GM23338 (cell line): ENCODE data around the gene SUN3.

ENCODE experiments used
- CREB1 ChIP-seq: fragments of 250-450 bp; sonication (Bioruptor Pico); IDR thresholded peaks from 2 replicates; pipeline ENCODE4 v1.5.0; 2020; ENCODE audit warnings: low read depth, mild to moderate bottlenecking, moderate library complexity
- EZH2 ChIP-seq: fragments of 200-600 bp; sonication (generic); IDR thresholded peaks from one replicate; pipeline ENCODE4 v1.8.0; 2017; ENCODE audit warnings: antibody characterized with exemption, mild to moderate bottlenecking, low read depth; ENCODE audit not compliant: unreplicated experiment
- EZH2phosphoT487 ChIP-seq: fragments of 200-600 bp; sonication (generic); IDR thresholded peaks from one replicate; pipeline ENCODE4 v1.8.1; 2018; ENCODE audit warnings: antibody characterized with exemption; ENCODE audit not compliant: unreplicated experiment
- POLR2AphosphoS5 ChIP-seq: IDR thresholded peaks from 2 replicates; pipeline ENCODE4 v1.6.1; 2016; ENCODE audit warnings: antibody characterized with exemption, low read depth
- STAT1 ChIP-seq: IDR thresholded peaks from one replicate; pipeline ENCODE4 v1.6.1; 2016; ENCODE audit warnings: antibody characterized with exemption; ENCODE audit not compliant: unreplicated experiment
- ZNF331 ChIP-seq: fragments of 250-450 bp; sonication (Bioruptor Pico); IDR thresholded peaks from 2 replicates; pipeline ENCODE4 v1.5.0; 2020; ENCODE audit warnings: low read depth, mild to moderate bottlenecking, moderate library complexity
- TF ChIP-seq, protein P1 (sequence below), 2 experiments: fragments of 200-600 bp in 1 of 2; sonication (generic) in 1 of 2; conservative IDR thresholded peaks; 2 replicates each; pipeline versions ENCODE4 v1.5.1 to v1.6.1; 2016 to 2017; ENCODE audit warnings: antibody characterized with exemption in 2 of 2, low read depth in 2 of 2, mild to moderate bottlenecking in 2 of 2, moderate library complexity in 1 of 2
- TF ChIP-seq, protein P2 (sequence below): IDR thresholded peaks from one replicate; pipeline ENCODE4 v1.6.1; 2018; ENCODE audit warnings: antibody characterized with exemption; ENCODE audit not compliant: unreplicated experiment
- TF ChIP-seq, protein P3 (sequence below): IDR thresholded peaks from 2 replicates; pipeline ENCODE4 v1.6.1; 2016; ENCODE audit warnings: antibody characterized with exemption
- TF ChIP-seq, protein P4 (sequence below): fragments of 250-450 bp; sonication (Bioruptor Pico); IDR thresholded peaks from 2 replicates; pipeline ENCODE4 v1.5.0; 2020; ENCODE audit warnings: mild to moderate bottlenecking, moderate library complexity

DNA sequence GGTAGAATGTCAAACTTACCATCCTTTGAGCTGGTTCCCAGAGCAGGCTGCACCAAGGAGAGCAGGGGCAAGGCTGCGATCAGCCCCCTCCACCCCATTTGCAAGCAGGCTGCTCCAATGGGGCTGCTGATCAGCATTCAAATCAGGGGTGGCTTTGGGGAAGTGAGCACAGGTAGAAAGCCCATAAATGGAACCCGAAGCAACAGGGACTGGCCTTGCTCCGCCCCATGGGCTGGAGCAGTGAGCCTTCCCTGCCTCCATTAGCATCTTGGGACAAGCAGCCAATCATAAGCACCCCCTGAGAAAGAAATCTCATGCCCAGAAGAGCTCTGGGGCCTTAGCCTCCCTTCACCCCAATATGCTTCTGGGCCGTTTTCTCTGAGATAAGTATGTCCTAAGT, 76.7 kb downstream of the SUN3 start:
- TF ChIP-seq, protein P1, sequence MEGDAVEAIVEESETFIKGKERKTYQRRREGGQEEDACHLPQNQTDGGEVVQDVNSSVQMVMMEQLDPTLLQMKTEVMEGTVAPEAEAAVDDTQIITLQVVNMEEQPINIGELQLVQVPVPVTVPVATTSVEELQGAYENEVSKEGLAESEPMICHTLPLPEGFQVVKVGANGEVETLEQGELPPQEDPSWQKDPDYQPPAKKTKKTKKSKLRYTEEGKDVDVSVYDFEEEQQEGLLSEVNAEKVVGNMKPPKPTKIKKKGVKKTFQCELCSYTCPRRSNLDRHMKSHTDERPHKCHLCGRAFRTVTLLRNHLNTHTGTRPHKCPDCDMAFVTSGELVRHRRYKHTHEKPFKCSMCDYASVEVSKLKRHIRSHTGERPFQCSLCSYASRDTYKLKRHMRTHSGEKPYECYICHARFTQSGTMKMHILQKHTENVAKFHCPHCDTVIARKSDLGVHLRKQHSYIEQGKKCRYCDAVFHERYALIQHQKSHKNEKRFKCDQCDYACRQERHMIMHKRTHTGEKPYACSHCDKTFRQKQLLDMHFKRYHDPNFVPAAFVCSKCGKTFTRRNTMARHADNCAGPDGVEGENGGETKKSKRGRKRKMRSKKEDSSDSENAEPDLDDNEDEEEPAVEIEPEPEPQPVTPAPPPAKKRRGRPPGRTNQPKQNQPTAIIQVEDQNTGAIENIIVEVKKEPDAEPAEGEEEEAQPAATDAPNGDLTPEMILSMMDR (conservative IDR thresholded peaks at IDR 0.05; ENCODE audit: low read depth in 2 of 2): no peak
- no peak for TF ChIP-seq POLR2AphosphoS5
- no peak for TF ChIP-seq EZH2
- TF ChIP-seq EZH2phosphoT487: no peak
- TF ChIP-seq CREB1 (CRISPR knock-in tag): no peak
- TF ChIP-seq, protein P2, sequence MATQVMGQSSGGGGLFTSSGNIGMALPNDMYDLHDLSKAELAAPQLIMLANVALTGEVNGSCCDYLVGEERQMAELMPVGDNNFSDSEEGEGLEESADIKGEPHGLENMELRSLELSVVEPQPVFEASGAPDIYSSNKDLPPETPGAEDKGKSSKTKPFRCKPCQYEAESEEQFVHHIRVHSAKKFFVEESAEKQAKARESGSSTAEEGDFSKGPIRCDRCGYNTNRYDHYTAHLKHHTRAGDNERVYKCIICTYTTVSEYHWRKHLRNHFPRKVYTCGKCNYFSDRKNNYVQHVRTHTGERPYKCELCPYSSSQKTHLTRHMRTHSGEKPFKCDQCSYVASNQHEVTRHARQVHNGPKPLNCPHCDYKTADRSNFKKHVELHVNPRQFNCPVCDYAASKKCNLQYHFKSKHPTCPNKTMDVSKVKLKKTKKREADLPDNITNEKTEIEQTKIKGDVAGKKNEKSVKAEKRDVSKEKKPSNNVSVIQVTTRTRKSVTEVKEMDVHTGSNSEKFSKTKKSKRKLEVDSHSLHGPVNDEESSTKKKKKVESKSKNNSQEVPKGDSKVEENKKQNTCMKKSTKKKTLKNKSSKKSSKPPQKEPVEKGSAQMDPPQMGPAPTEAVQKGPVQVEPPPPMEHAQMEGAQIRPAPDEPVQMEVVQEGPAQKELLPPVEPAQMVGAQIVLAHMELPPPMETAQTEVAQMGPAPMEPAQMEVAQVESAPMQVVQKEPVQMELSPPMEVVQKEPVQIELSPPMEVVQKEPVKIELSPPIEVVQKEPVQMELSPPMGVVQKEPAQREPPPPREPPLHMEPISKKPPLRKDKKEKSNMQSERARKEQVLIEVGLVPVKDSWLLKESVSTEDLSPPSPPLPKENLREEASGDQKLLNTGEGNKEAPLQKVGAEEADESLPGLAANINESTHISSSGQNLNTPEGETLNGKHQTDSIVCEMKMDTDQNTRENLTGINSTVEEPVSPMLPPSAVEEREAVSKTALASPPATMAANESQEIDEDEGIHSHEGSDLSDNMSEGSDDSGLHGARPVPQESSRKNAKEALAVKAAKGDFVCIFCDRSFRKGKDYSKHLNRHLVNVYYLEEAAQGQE: no peak
- TF ChIP-seq, protein P3, sequence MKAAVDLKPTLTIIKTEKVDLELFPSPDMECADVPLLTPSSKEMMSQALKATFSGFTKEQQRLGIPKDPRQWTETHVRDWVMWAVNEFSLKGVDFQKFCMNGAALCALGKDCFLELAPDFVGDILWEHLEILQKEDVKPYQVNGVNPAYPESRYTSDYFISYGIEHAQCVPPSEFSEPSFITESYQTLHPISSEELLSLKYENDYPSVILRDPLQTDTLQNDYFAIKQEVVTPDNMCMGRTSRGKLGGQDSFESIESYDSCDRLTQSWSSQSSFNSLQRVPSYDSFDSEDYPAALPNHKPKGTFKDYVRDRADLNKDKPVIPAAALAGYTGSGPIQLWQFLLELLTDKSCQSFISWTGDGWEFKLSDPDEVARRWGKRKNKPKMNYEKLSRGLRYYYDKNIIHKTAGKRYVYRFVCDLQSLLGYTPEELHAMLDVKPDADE: no peak
- TF ChIP-seq, protein P4, sequence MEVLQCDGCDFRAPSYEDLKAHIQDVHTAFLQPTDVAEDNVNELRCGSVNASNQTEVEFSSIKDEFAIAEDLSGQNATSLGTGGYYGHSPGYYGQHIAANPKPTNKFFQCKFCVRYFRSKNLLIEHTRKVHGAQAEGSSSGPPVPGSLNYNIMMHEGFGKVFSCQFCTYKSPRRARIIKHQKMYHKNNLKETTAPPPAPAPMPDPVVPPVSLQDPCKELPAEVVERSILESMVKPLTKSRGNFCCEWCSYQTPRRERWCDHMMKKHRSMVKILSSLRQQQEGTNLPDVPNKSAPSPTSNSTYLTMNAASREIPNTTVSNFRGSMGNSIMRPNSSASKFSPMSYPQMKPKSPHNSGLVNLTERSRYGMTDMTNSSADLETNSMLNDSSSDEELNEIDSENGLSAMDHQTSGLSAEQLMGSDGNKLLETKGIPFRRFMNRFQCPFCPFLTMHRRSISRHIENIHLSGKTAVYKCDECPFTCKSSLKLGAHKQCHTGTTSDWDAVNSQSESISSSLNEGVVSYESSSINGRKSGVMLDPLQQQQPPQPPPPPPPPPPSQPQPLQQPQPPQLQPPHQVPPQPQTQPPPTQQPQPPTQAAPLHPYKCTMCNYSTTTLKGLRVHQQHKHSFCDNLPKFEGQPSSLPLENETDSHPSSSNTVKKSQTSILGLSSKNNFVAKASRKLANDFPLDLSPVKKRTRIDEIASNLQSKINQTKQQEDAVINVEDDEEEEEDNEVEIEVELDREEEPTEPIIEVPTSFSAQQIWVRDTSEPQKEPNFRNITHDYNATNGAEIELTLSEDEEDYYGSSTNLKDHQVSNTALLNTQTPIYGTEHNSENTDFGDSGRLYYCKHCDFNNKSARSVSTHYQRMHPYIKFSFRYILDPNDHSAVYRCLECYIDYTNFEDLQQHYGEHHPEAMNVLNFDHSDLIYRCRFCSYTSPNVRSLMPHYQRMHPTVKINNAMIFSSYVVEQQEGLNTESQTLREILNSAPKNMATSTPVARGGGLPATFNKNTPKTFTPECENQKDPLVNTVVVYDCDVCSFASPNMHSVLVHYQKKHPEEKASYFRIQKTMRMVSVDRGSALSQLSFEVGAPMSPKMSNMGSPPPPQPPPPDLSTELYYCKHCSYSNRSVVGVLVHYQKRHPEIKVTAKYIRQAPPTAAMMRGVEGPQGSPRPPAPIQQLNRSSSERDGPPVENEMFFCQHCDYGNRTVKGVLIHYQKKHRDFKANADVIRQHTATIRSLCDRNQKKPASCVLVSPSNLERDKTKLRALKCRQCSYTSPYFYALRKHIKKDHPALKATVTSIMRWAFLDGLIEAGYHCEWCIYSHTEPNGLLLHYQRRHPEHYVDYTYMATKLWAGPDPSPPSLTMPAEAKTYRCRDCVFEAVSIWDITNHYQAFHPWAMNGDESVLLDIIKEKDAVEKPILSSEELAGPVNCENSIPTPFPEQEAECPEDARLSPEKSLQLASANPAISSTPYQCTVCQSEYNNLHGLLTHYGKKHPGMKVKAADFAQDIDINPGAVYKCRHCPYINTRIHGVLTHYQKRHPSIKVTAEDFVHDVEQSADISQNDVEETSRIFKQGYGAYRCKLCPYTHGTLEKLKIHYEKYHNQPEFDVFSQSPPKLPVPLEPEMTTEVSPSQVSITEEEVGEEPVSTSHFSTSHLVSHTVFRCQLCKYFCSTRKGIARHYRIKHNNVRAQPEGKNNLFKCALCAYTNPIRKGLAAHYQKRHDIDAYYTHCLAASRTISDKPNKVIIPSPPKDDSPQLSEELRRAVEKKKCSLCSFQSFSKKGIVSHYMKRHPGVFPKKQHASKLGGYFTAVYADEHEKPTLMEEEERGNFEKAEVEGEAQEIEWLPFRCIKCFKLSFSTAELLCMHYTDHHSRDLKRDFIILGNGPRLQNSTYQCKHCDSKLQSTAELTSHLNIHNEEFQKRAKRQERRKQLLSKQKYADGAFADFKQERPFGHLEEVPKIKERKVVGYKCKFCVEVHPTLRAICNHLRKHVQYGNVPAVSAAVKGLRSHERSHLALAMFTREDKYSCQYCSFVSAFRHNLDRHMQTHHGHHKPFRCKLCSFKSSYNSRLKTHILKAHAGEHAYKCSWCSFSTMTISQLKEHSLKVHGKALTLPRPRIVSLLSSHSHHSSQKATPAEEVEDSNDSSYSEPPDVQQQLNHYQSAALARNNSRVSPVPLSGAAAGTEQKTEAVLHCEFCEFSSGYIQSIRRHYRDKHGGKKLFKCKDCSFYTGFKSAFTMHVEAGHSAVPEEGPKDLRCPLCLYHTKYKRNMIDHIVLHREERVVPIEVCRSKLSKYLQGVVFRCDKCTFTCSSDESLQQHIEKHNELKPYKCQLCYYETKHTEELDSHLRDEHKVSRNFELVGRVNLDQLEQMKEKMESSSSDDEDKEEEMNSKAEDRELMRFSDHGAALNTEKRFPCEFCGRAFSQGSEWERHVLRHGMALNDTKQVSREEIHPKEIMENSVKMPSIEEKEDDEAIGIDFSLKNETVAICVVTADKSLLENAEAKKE: no peak
- no peak for TF ChIP-seq STAT1
- TF ChIP-seq ZNF331 (CRISPR knock-in tag): no peak
